AG20443 (cell line): Measurements from ENCODE around the gene HLCS.

Experiments used
- DNase-seq: peaks from one replicate; pipeline ENCODE4 v3.0.0; 2012; ENCODE audit warnings: low spot score, mixed read lengths

The HLCS gene

GRCh38 chr21:36769051-36769839, 197.2 kb downstream of the HLCS start:
- DNase-seq = no peak

GRCh38 chr21:36768496-36768895, 198.0 kb downstream of the HLCS start:
- no peak for DNase-seq

GRCh38 chr21:36767096-36767495, 199.4 kb downstream of the HLCS start:
- no peak for DNase-seq

GRCh38 chr21:36766511-36766910, 200.0 kb downstream of the HLCS start:
- DNase-seq = no peak

GRCh38 chr21:36765229-36765628, 201.2 kb downstream of the HLCS start:
- DNase-seq = no peak

GRCh38 chr21:36763305-36763704, 203.2 kb downstream of the HLCS start:
- DNase-seq = no peak

- no peak for DNase-seq
Measured at GRCh38 chr21:36762642-36763041, 203.8 kb downstream of the HLCS start.

- DNase-seq = no peak
Measured at GRCh38 chr21:36761685-36762084, 204.8 kb downstream of the HLCS start.

GRCh38 chr21:36759348-36760083, 207.0 kb downstream of the HLCS start:
- DNase-seq = no peak

- no peak for DNase-seq
Measured at GRCh38 chr21:36757196-36757595, 209.3 kb downstream of the HLCS start.

GRCh38 chr21:36756527-36756926, 209.9 kb downstream of the HLCS start:
- no peak for DNase-seq

- DNase-seq = no peak
Measured at GRCh38 chr21:36754241-36754898, 212.1 kb downstream of the HLCS start.

- DNase-seq = peak; percentile 30
Measured at GRCh38 chr21:36753556-36753955, 212.9 kb downstream of the HLCS start.

- DNase-seq = no peak
Measured at GRCh38 chr21:36751383-36751782, 215.1 kb downstream of the HLCS start.

- no peak for DNase-seq
Measured at GRCh38 chr21:36750576-36750959, 215.9 kb downstream of the HLCS start.

- no peak for DNase-seq
Measured at GRCh38 chr21:36749935-36750575, 216.4 kb downstream of the HLCS start.

- DNase-seq = peak; percentile 89
Measured at GRCh38 chr21:36747815-36748383, 218.6 kb downstream of the HLCS start.

- DNase-seq = peak; percentile 25
Measured at GRCh38 chr21:36747041-36747814, 219.2 kb downstream of the HLCS start.

- DNase-seq = no peak
Measured at GRCh38 chr21:36745459-36745858, 221.0 kb downstream of the HLCS start.

GRCh38 chr21:36744560-36745231, 221.8 kb downstream of the HLCS start:
- DNase-seq = no peak

GRCh38 chr21:36744190-36744559, 222.3 kb downstream of the HLCS start:
- no peak for DNase-seq
